ENCODE data around the gene AGAP3.

- no peak for TF ChIP-seq CTCF (conservative IDR thresholded peaks at IDR 0.05 in 1 of 2, IDR thresholded peaks at IDR 0.05 in 1 of 2; ENCODE audit: extremely low read depth in 1 of 2, insufficient read depth in 1 of 2, low read depth in 1 of 2, low read length in 2 of 2)
- no peak for TF ChIP-seq EZH2 (IDR thresholded peaks at IDR 0.05; ENCODE audit: borderline replicate concordance, low read length)
These were observed 8.4 kb downstream of the AGAP3 start for GRCh38 chr7:151094675-151095074.
